SIG-M5 (cell line): ENCODE results near the gene PRKG1.

Source experiments
- DNase-seq: peaks from one replicate; lab custom pipeline; 2025; lab: John Stamatoyannopoulos, UW

PRKG1 gene

GRCh38 chr10:51599647-51600046 is 525.4 kb downstream of the PRKG1 start:
- DNase-seq = no peak

GRCh38 chr10:51602326-51602725 is 528.0 kb downstream of the PRKG1 start:
- no peak for DNase-seq

- no peak for DNase-seq
Observed at GRCh38 chr10:51604579-51604978, 530.3 kb downstream of the PRKG1 start.

GRCh38 chr10:51606825-51607462 is 532.7 kb downstream of the PRKG1 start:
- no peak for DNase-seq

GRCh38 chr10:51607463-51607835 is 533.2 kb downstream of the PRKG1 start:
- DNase-seq = no peak

GRCh38 chr10:51608211-51608610 is 533.9 kb downstream of the PRKG1 start:
- DNase-seq = no peak

- DNase-seq = no peak
Observed at GRCh38 chr10:51615764-51616298, 541.5 kb downstream of the PRKG1 start.

- DNase-seq = no peak
Observed at GRCh38 chr10:51617576-51618235, 543.4 kb downstream of the PRKG1 start.

- DNase-seq = no peak
Observed at GRCh38 chr10:51619365-51619764, 545.1 kb downstream of the PRKG1 start.

- DNase-seq = no peak
Observed at GRCh38 chr10:51620131-51620530, 545.8 kb downstream of the PRKG1 start.

- no peak for DNase-seq
Observed at GRCh38 chr10:51624013-51624412, 549.7 kb downstream of the PRKG1 start.

- no peak for DNase-seq
Observed at GRCh38 chr10:51629934-51630639, 555.8 kb downstream of the PRKG1 start.

- DNase-seq = no peak
Observed at GRCh38 chr10:51630640-51631005, 556.3 kb downstream of the PRKG1 start.

- DNase-seq = no peak
Observed at GRCh38 chr10:51635436-51635835, 561.1 kb downstream of the PRKG1 start.

- no peak for DNase-seq
Observed at GRCh38 chr10:51638211-51638610, 563.9 kb downstream of the PRKG1 start.

GRCh38 chr10:51638737-51639136 is 564.5 kb downstream of the PRKG1 start:
- no peak for DNase-seq

GRCh38 chr10:51640120-51640819 is 566.0 kb downstream of the PRKG1 start:
- DNase-seq = no peak

GRCh38 chr10:51642581-51642980 is 568.3 kb downstream of the PRKG1 start:
- DNase-seq = no peak

- DNase-seq = no peak
Observed at GRCh38 chr10:51643734-51644133, 569.4 kb downstream of the PRKG1 start.

GRCh38 chr10:51649064-51649463 is 574.8 kb downstream of the PRKG1 start:
- DNase-seq = no peak

- DNase-seq = no peak
Observed at GRCh38 chr10:51651063-51651462, 576.8 kb downstream of the PRKG1 start.

- no peak for DNase-seq
Observed at GRCh38 chr10:51653025-51653424, 578.7 kb downstream of the PRKG1 start.

GRCh38 chr10:51654918-51655317 is 580.6 kb downstream of the PRKG1 start:
- no peak for DNase-seq
